ENCODE results near the gene PSMD1.
A peak's percentile ranks its signal among the peaks of the same experiment; 100 is the strongest.

Gene PSMD1

DNA sequence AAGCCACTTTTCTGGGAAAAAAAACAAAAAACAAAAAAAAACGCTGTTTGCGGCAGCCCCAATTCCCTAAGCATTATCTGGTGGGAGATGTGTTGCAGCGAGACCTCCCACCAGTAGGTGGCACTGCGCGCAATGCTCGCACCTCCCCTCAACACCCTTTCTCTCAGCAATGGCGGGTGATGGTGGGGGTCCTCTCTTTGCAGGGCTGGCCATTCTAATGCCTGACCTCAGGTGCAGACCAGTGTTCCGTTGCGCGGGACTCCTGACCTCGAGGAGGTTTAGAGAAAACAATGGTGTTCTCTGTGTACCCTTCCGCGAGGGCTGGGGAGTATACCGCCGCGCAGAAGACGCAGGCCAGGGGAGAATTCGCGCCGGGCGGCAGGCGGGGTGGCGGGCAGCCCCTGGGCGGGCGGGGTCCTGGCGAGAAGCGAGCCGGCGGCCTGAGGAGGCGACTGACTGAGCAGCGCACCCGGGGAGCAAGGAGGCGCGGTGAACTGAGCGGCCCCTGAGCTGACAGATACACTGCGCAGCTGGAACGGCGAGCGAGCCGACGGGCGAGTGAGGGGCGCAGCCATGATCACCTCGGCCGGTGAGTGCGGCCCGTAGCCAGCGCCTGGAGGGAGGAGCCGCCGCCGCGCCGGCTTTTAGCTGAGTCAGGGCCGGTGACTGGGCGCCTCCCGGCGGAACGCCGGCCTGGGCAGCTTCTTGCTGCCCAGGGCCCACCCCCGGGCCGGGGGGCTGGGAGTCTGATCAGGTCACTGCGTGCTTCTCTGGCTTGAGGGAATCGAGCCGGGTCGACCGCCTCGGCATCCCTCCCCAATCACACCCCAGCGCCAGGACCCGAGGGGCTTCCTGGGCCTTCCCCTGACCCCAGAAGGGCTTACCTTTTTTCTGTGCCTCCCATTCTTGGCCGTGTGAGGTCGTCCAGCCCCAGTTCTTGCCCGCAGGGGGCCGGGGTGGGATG lies at the start of gene PSMD1:
Gene PSMD1, plus strand, starts transcription at position 415 of the 964 bp plus-strand sequence. Its CDS starts 159 bp downstream, at position 574.
- peak within 1 kb of the TSS; percentile 94 to 97 for H3K4me3 ChIP-seq (ENCODE audit: low read depth in 1 of 2, low read length in 2 of 2)

DNA sequence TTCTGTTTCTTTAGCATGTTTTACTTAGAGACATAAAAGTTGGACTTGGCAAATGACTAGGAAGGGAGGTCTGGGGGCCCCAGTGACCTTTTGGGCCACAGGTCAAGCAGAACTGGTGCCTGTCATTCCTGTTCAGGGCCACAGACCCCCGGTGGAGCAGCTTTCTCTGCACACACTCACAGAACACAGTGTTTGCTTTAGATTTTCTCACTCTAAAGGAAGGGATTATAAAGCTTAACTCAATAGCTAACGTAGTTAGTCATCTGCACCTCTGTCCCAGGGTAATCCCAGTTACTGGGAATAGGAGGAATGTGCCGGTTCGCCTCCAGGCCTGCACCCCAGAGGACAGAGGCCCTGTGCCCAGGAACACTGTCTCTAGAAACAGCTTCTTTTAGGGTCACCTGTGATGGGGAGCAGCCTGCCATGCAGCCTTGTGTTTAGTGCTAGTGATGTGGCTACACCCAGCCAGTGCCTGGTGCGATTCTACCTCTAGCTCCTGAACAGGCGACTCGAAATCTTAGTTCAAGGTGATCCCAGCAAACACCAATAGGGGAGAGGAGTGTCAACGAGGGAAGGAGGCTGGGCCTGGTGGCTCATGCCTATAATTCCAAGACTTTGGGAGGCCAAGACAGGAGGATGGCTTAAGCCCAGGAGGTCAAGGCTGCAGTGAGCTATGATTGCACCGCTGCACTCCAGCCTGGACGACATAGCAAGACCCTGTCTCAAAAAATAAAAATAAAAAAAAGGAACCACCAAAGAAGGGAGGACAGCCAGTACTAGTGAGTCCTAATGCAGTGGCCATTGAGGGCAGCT lies 49.2 kb upstream of the PSMD1 start:
- Histone ChIP-seq H3K27ac (ENCODE audit: low read depth, low read length) (no peak overlapping the region), H3K9me3 (ENCODE audit: control insufficient read depth in 1 of 2, low read length in 2 of 2) (no peaks in the 10 kb centered on the region), H3K36me3 (ENCODE audit: control insufficient read depth in 1 of 2, insufficient read depth in 2 of 2, low read length in 2 of 2) (no peaks in the 10 kb centered on the region), H3K4me1 (ENCODE audit: control insufficient read depth in 1 of 2, insufficient read depth in 2 of 2, low read length in 2 of 2) (no peaks in the 10 kb centered on the region), H3K4me3 (ENCODE audit: low read depth in 1 of 2, low read length in 2 of 2) (no peak overlapping the region), H3K9ac (ENCODE audit: low read depth in 1 of 2, low read length in 2 of 2) (no peak overlapping the region), H3K27me3 (ENCODE audit: control insufficient read depth in 1 of 2, insufficient read depth in 2 of 2, low read length in 2 of 2) (peaks cover 0 to 11% of the 10 kb centered on the region in 2 donors)

More for the DNA sequence above, at the start of gene PSMD1:
- H3K27ac ChIP-seq (ENCODE audit: low read depth, low read length), result peak within 1 kb of the TSS; percentile 85
- H3K9ac ChIP-seq (ENCODE audit: low read depth in 1 of 2, low read length in 2 of 2), result peak within 1 kb of the TSS; percentile 81 to 94
- H3K36me3 ChIP-seq (ENCODE audit: control insufficient read depth in 1 of 2, insufficient read depth in 2 of 2, low read length in 2 of 2), result peaks cover 0 to 6% of the 10 kb centered on the region in 2 donors
- no peaks in the 10 kb centered on the region for H3K9me3 ChIP-seq (ENCODE audit: control insufficient read depth in 1 of 2, low read length in 2 of 2)
- H3K4me1 ChIP-seq (ENCODE audit: control insufficient read depth in 1 of 2, insufficient read depth in 2 of 2, low read length in 2 of 2), result peaks cover 32 to 41% of the 10 kb centered on the region in 2 donors
- no peaks in the 10 kb centered on the region for H3K27me3 ChIP-seq (ENCODE audit: control insufficient read depth in 1 of 2, insufficient read depth in 2 of 2, low read length in 2 of 2)

DNA sequence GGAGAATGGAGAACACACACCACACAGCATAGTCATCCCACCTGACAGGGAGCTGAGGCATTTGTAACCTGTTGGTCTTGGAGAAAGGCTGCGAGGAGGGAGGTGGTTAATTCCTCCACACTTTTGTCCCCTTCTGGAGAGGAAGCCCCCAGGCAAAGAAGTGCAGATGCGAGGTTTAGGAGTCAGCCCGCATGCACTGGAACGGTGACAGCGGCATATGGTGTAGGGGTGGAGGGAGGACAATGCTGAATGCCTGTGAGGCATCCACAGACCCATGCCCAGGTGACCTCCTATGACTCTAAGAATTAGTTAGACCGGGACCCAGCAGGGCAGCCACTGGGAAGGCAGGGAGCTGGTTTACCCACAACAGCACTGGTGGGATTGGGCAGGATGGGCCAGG lies 48.5 kb upstream of the PSMD1 start:
- Histone ChIP-seq H3K4me1 (ENCODE audit: control insufficient read depth in 1 of 2, insufficient read depth in 2 of 2, low read length in 2 of 2) (no peaks in the 10 kb centered on the region), H3K27ac (ENCODE audit: low read depth, low read length) (no peak overlapping the region), H3K36me3 (ENCODE audit: control insufficient read depth in 1 of 2, insufficient read depth in 2 of 2, low read length in 2 of 2) (no peaks in the 10 kb centered on the region), H3K4me3 (ENCODE audit: low read depth in 1 of 2, low read length in 2 of 2) (no peak overlapping the region), H3K9me3 (ENCODE audit: control insufficient read depth in 1 of 2, low read length in 2 of 2) (no peaks in the 10 kb centered on the region), H3K9ac (ENCODE audit: low read depth in 1 of 2, low read length in 2 of 2) (no peak overlapping the region), H3K27me3 (ENCODE audit: control insufficient read depth in 1 of 2, insufficient read depth in 2 of 2, low read length in 2 of 2) (peaks cover 0 to 11% of the 10 kb centered on the region in 2 donors)

DNA sequence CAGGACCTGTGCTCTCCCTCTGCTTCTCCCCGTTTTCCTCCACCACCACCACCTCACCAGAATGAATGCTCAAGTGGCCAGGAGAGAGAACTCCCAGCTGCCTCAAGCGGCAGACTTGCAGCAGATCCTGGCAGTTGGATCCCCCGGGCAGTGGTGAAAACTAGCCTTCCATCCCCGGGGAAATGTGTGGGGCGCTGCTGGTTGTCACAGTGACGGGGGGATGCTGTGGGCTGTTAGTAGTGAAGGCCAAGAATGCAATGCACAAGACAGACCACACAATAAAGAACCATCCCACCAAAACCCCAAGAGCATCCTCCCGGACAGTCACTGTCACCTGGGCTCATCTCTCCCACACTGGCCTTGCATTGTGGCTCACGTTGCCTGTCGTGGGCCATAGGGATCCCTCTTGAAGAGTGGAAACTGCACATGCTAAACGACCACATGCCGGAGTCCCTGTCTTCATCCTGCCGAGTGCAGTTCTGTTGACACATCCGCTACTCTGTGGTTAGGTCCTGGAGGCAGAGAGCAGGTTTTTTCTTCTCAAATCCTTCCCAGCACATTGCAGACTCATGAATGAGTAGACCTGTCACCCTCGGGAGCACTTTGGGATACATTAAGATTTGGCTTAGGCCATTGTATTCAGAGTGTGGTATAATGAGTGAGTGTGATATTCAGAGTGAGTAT lies 47.3 kb upstream of the PSMD1 start:
- Histone ChIP-seq H3K9ac (ENCODE audit: low read depth in 1 of 2, low read length in 2 of 2) (no peak overlapping the region), H3K4me1 (ENCODE audit: control insufficient read depth in 1 of 2, insufficient read depth in 2 of 2, low read length in 2 of 2) (no peaks in the 10 kb centered on the region), H3K27ac (ENCODE audit: low read depth, low read length) (no peak overlapping the region), H3K36me3 (ENCODE audit: control insufficient read depth in 1 of 2, insufficient read depth in 2 of 2, low read length in 2 of 2) (no peaks in the 10 kb centered on the region), H3K27me3 (ENCODE audit: control insufficient read depth in 1 of 2, insufficient read depth in 2 of 2, low read length in 2 of 2) (peaks cover 0 to 11% of the 10 kb centered on the region in 2 donors), H3K9me3 (ENCODE audit: control insufficient read depth in 1 of 2, low read length in 2 of 2) (no peaks in the 10 kb centered on the region), H3K4me3 (ENCODE audit: low read depth in 1 of 2, low read length in 2 of 2) (no peak overlapping the region)

DNA sequence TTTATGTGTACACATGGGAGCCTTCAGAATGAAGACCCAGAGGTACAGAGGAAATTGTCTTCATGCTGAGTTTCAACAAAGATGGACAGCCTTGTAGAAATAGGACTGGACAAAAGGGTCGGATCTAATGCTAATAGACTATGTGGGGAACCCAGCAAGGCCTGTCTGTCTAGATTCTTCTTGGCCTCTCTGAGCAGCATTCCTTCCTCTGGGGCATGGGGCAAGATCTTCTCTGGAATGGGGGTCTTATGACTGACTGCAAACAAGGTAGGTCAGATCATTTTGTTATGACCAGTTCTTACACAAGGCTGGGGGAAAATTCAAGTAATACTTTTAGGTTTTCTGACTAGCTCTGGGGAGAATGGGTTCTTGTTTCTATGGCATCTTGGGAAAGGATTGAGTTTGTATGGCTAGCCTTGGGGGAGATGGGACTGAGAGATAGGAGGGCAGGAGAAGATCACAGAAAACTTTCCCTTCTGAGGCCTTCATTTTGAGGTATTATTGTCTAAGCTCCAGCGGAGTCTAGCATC lies 46.4 kb upstream of the PSMD1 start:
- H3K27ac ChIP-seq (ENCODE audit: low read depth, low read length), result no peak overlapping the region
- H3K27me3 ChIP-seq (ENCODE audit: control insufficient read depth in 1 of 2, insufficient read depth in 2 of 2, low read length in 2 of 2), result peaks cover 0 to 11% of the 10 kb centered on the region in 2 donors
- no peaks in the 10 kb centered on the region for H3K4me1 ChIP-seq (ENCODE audit: control insufficient read depth in 1 of 2, insufficient read depth in 2 of 2, low read length in 2 of 2)
- H3K9ac ChIP-seq (ENCODE audit: low read depth in 1 of 2, low read length in 2 of 2), result no peak overlapping the region
- H3K36me3 ChIP-seq (ENCODE audit: control insufficient read depth in 1 of 2, insufficient read depth in 2 of 2, low read length in 2 of 2), result no peaks in the 10 kb centered on the region
- no peak overlapping the region for H3K4me3 ChIP-seq (ENCODE audit: low read depth in 1 of 2, low read length in 2 of 2)
- no peaks in the 10 kb centered on the region for H3K9me3 ChIP-seq (ENCODE audit: control insufficient read depth in 1 of 2, low read length in 2 of 2)

DNA sequence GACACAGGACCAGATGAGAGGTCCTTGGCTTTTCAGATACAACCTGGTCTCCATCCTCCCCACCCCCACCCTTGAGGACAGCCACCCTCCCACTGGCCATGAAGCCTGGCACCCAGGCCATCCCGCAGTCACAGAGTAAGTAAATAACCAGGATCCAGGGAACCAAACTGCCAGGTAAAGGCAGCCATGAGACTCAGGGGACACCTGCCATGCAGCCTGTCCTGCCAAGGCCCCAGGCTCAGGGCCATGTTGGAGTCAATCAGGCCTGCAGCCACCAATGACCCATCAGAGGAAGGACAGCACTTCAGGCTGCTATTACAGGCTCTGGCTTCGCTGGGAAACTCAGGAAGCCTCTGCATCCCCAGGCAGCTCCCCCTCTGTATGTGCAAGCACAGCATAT lies 45.1 kb upstream of the PSMD1 start:
- no peaks in the 10 kb centered on the region for H3K9me3 ChIP-seq (ENCODE audit: control insufficient read depth in 1 of 2, low read length in 2 of 2)
- no peaks in the 10 kb centered on the region for H3K36me3 ChIP-seq (ENCODE audit: control insufficient read depth in 1 of 2, insufficient read depth in 2 of 2, low read length in 2 of 2)
- no peaks in the 10 kb centered on the region for H3K4me1 ChIP-seq (ENCODE audit: control insufficient read depth in 1 of 2, insufficient read depth in 2 of 2, low read length in 2 of 2)
- H3K9ac ChIP-seq (ENCODE audit: low read depth in 1 of 2, low read length in 2 of 2), result no peak overlapping the region
- no peak overlapping the region for H3K4me3 ChIP-seq (ENCODE audit: low read depth in 1 of 2, low read length in 2 of 2)
- H3K27ac ChIP-seq (ENCODE audit: low read depth, low read length), result no peak overlapping the region
- peaks cover 0 to 11% of the 10 kb centered on the region in 2 donors for H3K27me3 ChIP-seq (ENCODE audit: control insufficient read depth in 1 of 2, insufficient read depth in 2 of 2, low read length in 2 of 2)

DNA sequence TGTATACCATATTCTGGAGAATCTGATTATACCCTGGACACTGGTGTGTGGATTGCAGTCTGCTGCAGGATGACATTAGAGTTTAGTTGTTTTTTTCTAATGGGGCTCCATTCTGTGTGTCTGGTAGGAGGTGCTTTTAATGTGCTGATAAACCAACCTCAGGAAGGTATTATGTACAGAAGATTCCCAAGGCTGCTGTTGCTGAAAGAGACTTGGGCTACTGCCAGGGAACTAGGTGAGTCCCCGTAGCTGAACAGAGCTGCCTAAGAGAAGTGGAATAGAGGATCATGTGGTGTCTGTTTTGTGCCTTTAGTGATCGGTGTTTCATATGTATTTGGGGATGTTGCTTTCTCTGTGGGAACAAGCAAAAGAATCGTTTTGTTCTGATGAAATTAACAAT lies 44.2 kb upstream of the PSMD1 start:
- H3K27me3 ChIP-seq (ENCODE audit: control insufficient read depth in 1 of 2, insufficient read depth in 2 of 2, low read length in 2 of 2), result peaks cover 0 to 11% of the 10 kb centered on the region in 2 donors
- no peak overlapping the region for H3K4me3 ChIP-seq (ENCODE audit: low read depth in 1 of 2, low read length in 2 of 2)
- no peaks in the 10 kb centered on the region for H3K36me3 ChIP-seq (ENCODE audit: control insufficient read depth in 1 of 2, insufficient read depth in 2 of 2, low read length in 2 of 2)
- no peak overlapping the region for H3K27ac ChIP-seq (ENCODE audit: low read depth, low read length)
- no peak overlapping the region for H3K9ac ChIP-seq (ENCODE audit: low read depth in 1 of 2, low read length in 2 of 2)
- no peaks in the 10 kb centered on the region for H3K9me3 ChIP-seq (ENCODE audit: control insufficient read depth in 1 of 2, low read length in 2 of 2)
- no peaks in the 10 kb centered on the region for H3K4me1 ChIP-seq (ENCODE audit: control insufficient read depth in 1 of 2, insufficient read depth in 2 of 2, low read length in 2 of 2)

DNA sequence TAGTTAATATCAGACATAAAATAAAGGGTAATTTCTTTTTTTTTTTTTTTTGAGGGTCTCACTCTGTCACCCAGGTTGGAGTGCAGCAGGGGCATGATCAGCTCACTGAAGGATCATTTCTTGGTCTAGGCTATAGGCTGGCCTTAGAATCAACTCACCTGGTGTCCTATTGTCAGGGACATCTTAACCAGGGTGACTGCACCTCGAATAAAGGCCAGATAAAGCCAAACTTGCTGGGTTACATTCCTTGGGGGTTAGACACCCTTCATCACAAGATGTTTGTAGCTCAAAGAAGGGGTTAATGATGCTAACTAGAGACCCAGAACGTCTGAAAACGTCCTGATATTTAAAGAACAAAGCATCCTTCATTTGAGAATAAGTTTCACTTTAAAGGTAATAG lies 42.8 kb upstream of the PSMD1 start:
- H3K9ac ChIP-seq (ENCODE audit: low read depth in 1 of 2, low read length in 2 of 2), result no peak overlapping the region
- H3K4me3 ChIP-seq (ENCODE audit: low read depth in 1 of 2, low read length in 2 of 2), result no peak overlapping the region
- no peaks in the 10 kb centered on the region for H3K4me1 ChIP-seq (ENCODE audit: control insufficient read depth in 1 of 2, insufficient read depth in 2 of 2, low read length in 2 of 2)
- no peaks in the 10 kb centered on the region for H3K9me3 ChIP-seq (ENCODE audit: control insufficient read depth in 1 of 2, low read length in 2 of 2)
- no peaks in the 10 kb centered on the region for H3K36me3 ChIP-seq (ENCODE audit: control insufficient read depth in 1 of 2, insufficient read depth in 2 of 2, low read length in 2 of 2)
- H3K27me3 ChIP-seq (ENCODE audit: control insufficient read depth in 1 of 2, insufficient read depth in 2 of 2, low read length in 2 of 2), result peaks cover 0 to 7% of the 10 kb centered on the region in 2 donors
- H3K27ac ChIP-seq (ENCODE audit: low read depth, low read length), result no peak overlapping the region

DNA sequence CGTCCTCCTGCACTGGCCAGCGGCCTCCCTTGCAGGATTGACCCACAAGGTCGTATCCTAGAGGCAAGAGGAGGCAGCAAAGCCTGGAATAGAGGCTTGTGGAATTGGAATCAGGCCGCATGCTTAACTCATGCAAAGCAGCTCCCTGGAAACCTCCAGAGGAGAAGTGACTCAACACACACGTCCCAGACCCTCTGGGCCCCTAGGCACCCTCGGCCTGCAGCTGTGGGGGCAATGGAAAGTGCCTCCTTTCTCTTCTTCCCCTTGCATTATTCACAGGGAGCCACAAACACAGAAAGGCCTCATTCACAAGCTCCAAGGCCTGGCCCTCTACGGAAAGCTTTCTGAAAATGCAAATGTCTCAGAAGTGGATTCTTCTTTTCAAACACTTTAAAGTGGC lies 41.2 kb upstream of the PSMD1 start:
- no peaks in the 10 kb centered on the region for H3K9me3 ChIP-seq (ENCODE audit: control insufficient read depth in 1 of 2, low read length in 2 of 2)
- H3K27ac ChIP-seq (ENCODE audit: low read depth, low read length), result no peak overlapping the region
- no peaks in the 10 kb centered on the region for H3K4me1 ChIP-seq (ENCODE audit: control insufficient read depth in 1 of 2, insufficient read depth in 2 of 2, low read length in 2 of 2)
- peaks cover 0 to 4% of the 10 kb centered on the region in 2 donors for H3K27me3 ChIP-seq (ENCODE audit: control insufficient read depth in 1 of 2, insufficient read depth in 2 of 2, low read length in 2 of 2)
- no peaks in the 10 kb centered on the region for H3K36me3 ChIP-seq (ENCODE audit: control insufficient read depth in 1 of 2, insufficient read depth in 2 of 2, low read length in 2 of 2)
- no peak overlapping the region for H3K4me3 ChIP-seq (ENCODE audit: low read depth in 1 of 2, low read length in 2 of 2)
- H3K9ac ChIP-seq (ENCODE audit: low read depth in 1 of 2, low read length in 2 of 2), result no peak overlapping the region
